Upper lobe of left lung (tissue), 6 donors: Measurements from ENCODE around the gene ITGA5. TPM values are rescaled to one million over a fixed set of nuclear protein-coding genes. Genes with fewer than 3 reads are reported as not detected.

ENCODE experiments used
- ATAC-seq, 2 donors: fragments of 200-7000 bp; cut with Tn5 transposase; one replicate each; pipeline ENCODE4 v1.9.1; 2022; ENCODE audit warnings: mild to moderate bottlenecking in 2 of 2, moderate library complexity in 2 of 2; ENCODE audit not compliant: low FRiP score in 2 of 2
- DNase-seq, 2 donors: peaks; one replicate each; pipeline ENCODE4 v3.0.0-alpha.2; 2019 to 2020
- H3K27ac ChIP-seq, 4 donors: fragments of 200-600 bp; sonication (generic); one replicate each; pipeline ENCODE4 v1.5.1; 2016 to 2019
- H3K27me3 ChIP-seq, 4 donors: fragments of 200-600 bp; sonication (generic); one replicate each; pipeline ENCODE4 v1.5.1; 2017 to 2019
- H3K36me3 ChIP-seq, 4 donors: fragments of 200-600 bp; sonication (generic); one replicate each; pipeline ENCODE4 v1.5.1; 2016 to 2019
- H3K4me1 ChIP-seq, 4 donors: fragments of 200-600 bp; sonication (generic); one replicate each; pipeline ENCODE4 v1.5.1; 2018 to 2019
- H3K4me3 ChIP-seq, 4 donors: fragments of 200-600 bp; sonication (generic); one replicate each; pipeline ENCODE4 v1.5.1; 2017 to 2019; ENCODE audit warnings: mild to moderate bottlenecking in 2 of 4, moderate library complexity in 1 of 4
- H3K9me3 ChIP-seq, 4 donors: fragments of 200-600 bp; sonication (generic); one replicate each; pipeline ENCODE4 v1.5.1; 2018 to 2019
- EP300 ChIP-seq, 4 donors: sonication (generic); formaldehyde crosslinking; IDR thresholded peaks; one replicate each; pipeline ENCODE4 v1.5.1; 2017; ENCODE audit warnings: antibody characterized with exemption in 4 of 4, control low read depth in 2 of 4
- POLR2A ChIP-seq, 4 donors: fragments of 450-650 bp; IDR thresholded peaks; one replicate each; pipeline ENCODE4 v1.5.1; 2016 to 2017; ENCODE audit warnings: antibody characterized with exemption in 4 of 4, mild to moderate bottlenecking in 2 of 4
- POLR2AphosphoS5 ChIP-seq, 2 donors: sonication (generic); formaldehyde crosslinking; IDR thresholded peaks; one replicate each; pipeline ENCODE4 v1.5.1; 2017; ENCODE audit warnings: antibody characterized with exemption in 2 of 2
- WGBS, 2 donors: methylation state at CpG; one replicate each; pipeline ENCODE4 v1.1.5; 2017 to 2018; 5-methylcytosine and 5-hydroxymethylcytosine counted together
- total RNA-seq, 6 donors: library from RNA; depleted of rRNA in 4 of 6; stranded (reverse); fragments of >200 nt in 4 of 6; gene quantifications; one replicate each; pipeline versions ENCODE4 v1.1.0 to v1.2.1, GENCODE V29; 2016 to 2021
- TF ChIP-seq, protein P1 (sequence below), 6 experiments: fragments of 450-650 bp in 4 of 6; fragments of 200-600 bp in 2 of 6; sonication (generic) in 2 of 6; IDR thresholded peaks; one replicate each; pipeline ENCODE4 v1.5.1; 2016 to 2019; ENCODE audit warnings: antibody characterized with exemption in 6 of 6
- donor health status: DM: no; HTN: no; CAD: no; lungs with moderate emphysema.
- donor health status: DM: no; HTN: yes; CAD: no; lungs with severe emphysema.

ITGA5 gene
- total RNA-seq, 6 donors from 2014 or later = 48.3 to 146 (median 92.6) TPM

DNA sequence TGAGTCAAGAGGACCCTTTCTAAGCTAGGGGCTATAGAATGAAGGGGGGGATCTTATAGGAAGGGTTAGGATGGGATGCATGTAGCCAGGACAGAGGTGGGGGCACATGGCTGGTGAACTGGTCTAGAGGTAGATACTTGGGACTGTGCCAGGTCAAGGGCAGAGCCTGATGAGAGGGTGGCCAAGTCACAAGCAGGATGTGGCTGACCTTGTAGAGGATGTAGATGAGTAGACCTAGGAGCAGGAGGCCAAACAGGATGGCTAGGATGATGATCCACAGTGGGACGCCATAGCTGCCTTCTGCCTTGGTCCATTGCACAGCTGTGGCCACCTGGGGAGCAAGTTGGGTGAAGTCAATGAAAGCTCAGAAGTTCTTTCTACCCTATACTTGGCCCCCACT, 21.9 kb downstream of the ITGA5 start:
- H3K27ac ChIP-seq = no peak overlapping the region
- ATAC-seq (no peak), DNase-seq (no peak)
- WGBS, 2 donors = 89 to 100% methylated on average over 1 of the region's 1 CpG
- H3K36me3 ChIP-seq = peaks cover 14 to 92% (median 68%) of the 10 kb centered on the region in 4 donors
- TF ChIP-seq, protein P1, sequence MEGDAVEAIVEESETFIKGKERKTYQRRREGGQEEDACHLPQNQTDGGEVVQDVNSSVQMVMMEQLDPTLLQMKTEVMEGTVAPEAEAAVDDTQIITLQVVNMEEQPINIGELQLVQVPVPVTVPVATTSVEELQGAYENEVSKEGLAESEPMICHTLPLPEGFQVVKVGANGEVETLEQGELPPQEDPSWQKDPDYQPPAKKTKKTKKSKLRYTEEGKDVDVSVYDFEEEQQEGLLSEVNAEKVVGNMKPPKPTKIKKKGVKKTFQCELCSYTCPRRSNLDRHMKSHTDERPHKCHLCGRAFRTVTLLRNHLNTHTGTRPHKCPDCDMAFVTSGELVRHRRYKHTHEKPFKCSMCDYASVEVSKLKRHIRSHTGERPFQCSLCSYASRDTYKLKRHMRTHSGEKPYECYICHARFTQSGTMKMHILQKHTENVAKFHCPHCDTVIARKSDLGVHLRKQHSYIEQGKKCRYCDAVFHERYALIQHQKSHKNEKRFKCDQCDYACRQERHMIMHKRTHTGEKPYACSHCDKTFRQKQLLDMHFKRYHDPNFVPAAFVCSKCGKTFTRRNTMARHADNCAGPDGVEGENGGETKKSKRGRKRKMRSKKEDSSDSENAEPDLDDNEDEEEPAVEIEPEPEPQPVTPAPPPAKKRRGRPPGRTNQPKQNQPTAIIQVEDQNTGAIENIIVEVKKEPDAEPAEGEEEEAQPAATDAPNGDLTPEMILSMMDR (IDR thresholded peaks at IDR 0.05) = no peak
- TF ChIP-seq POLR2A (IDR thresholded peaks at IDR 0.05) (no peak), EP300 (IDR thresholded peaks at IDR 0.05) (no peak), POLR2AphosphoS5 (IDR thresholded peaks at IDR 0.05) (no peak)
- H3K4me3 ChIP-seq = no peak overlapping the region
- H3K9me3 ChIP-seq = no peaks in the 10 kb centered on the region
- no peaks in the 10 kb centered on the region for H3K27me3 ChIP-seq
- H3K4me1 ChIP-seq = peaks cover 0 to 14% (median 3%) of the 10 kb centered on the region in 4 donors

DNA sequence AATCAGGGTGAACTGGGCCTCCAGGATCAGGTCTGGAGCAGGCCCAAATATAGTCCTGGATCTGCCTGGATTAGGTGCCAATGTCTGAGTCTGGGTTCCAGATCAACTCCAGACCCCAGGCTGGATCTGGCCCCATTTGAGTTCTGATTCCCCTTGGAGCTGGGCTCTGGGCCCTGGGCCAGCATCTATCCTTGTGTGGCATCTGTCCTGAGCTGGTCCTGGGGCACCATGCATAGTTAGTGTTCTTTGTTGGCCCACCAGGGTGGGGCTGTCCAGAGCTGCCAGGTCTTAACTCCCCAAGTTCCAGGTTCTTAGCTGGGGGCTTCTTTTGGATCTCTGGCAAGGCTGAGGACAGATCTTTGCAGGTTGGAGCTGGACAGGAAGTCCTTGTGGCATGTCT, 23.5 kb downstream of the ITGA5 start:
- Histone ChIP-seq H3K27ac (no peak overlapping the region), H3K4me1 (peaks cover 7 to 27% (median 12%) of the 10 kb centered on the region in 4 donors), H3K36me3 (peaks cover 4 to 76% (median 52%) of the 10 kb centered on the region in 4 donors), H3K9me3 (no peaks in the 10 kb centered on the region), H3K4me3 (no peak overlapping the region), H3K27me3 (no peaks in the 10 kb centered on the region)
- DNase-seq (no peak), ATAC-seq (no peak)
- TF ChIP-seq, protein P1 (IDR thresholded peaks at IDR 0.05) = no peak
- TF ChIP-seq POLR2AphosphoS5 (IDR thresholded peaks at IDR 0.05) (no peak), POLR2A (IDR thresholded peaks at IDR 0.05) (no peak), EP300 (IDR thresholded peaks at IDR 0.05) (no peak)

DNA sequence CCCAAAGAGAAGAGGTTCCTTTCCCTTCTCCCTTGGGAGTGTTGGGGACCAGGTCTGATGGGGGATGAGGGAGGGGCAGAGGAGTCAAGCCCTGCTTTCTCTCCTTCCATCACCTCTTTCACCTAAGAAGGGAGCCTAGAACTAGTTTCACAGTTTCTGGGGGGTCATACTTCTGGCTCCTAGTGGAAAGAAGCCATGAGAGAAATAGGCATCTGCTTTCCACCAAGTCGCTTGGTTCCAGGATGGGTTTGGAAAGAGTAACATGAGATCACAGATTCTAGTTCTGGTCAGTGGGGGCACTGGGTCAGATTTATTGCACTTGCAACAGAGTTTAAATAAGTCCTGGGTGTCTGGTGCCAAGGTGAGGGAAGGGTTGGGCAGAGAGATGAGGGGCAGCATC, 24.1 kb downstream of the ITGA5 start:
- Histone ChIP-seq H3K36me3 (peaks cover 4 to 70% (median 47%) of the 10 kb centered on the region in 4 donors), H3K27ac (no peak overlapping the region), H3K27me3 (no peaks in the 10 kb centered on the region), H3K4me3 (no peak overlapping the region), H3K9me3 (no peaks in the 10 kb centered on the region), H3K4me1 (peaks cover 7 to 27% (median 12%) of the 10 kb centered on the region in 4 donors)
- ATAC-seq (no peak), DNase-seq (no peak)
- no peak for TF ChIP-seq EP300 (IDR thresholded peaks at IDR 0.05)
- 81 to 87% methylated on average over 1 of the region's 1 CpG for WGBS, 2 donors

DNA sequence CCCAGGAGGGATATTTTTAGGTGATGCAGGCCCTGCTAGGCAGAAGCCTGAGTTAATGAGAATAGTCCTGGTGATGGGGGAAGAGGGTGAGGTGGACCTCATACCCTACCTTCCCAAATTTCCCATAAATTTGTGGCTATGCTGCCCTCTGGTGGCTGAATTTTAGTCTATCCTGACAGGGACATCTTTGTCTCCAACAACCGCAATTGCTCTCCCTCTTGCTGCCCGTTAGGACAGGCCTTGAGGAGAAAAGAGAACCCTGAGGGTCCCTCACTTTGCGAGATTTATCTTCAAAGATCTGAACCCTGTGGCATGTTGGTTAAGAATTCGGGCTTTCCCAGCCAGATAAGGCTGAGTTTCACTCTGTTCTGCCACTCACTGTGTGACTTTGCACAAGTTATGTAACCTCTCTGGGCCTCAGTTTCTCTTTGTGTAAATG, 24.8 kb downstream of the ITGA5 start:
- Histone ChIP-seq H3K4me1 (peaks cover 7 to 27% (median 12%) of the 10 kb centered on the region in 4 donors), H3K27ac (peak overlapping the region in 2 of 4 donors; percentile 5 to 52), H3K36me3 (peaks cover 4 to 63% (median 44%) of the 10 kb centered on the region in 4 donors), H3K4me3 (no peak overlapping the region), H3K9me3 (no peaks in the 10 kb centered on the region), H3K27me3 (no peaks in the 10 kb centered on the region)
- DNase-seq (no peak), ATAC-seq (peak in 1 of 2 donors; percentile 56)
- TF ChIP-seq POLR2A (IDR thresholded peaks at IDR 0.05) (no peak), POLR2AphosphoS5 (IDR thresholded peaks at IDR 0.05) (no peak), EP300 (IDR thresholded peaks at IDR 0.05) (no peak)
- TF ChIP-seq, protein P1 (IDR thresholded peaks at IDR 0.05) = peak; percentile 53 to 63 (median 56)
- WGBS, 2 donors = 39 to 54% methylated on average over 4 of the region's 4 CpGs

DNA sequence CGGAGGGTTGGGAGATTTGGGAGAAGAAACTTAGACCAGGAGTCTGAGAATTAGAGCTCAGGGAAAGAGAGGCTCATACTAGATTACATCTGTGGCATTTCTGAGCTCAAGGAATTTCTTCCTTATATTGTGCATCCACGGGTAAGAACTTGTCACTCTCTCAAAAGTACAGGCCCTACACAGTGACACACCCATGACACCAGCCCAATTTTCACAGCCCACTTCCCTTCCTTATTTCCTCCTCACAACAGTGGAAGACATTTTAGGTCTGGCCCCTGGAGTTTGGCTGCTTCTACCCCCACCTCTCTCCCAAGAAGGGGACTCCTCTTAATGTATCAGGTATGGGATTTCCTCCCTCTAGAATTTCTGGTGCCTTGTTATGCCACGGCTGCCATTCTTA, 25.3 kb downstream of the ITGA5 start:
- no peak overlapping the region for H3K4me3 ChIP-seq
- peak overlapping the region in 2 of 4 donors; percentile 5 to 52 for H3K27ac ChIP-seq
- no peaks in the 10 kb centered on the region for H3K27me3 ChIP-seq
- DNase-seq (no peak), ATAC-seq (peak in 1 of 2 donors; percentile 23)
- H3K36me3 ChIP-seq = peaks cover 4 to 58% (median 39%) of the 10 kb centered on the region in 4 donors
- TF ChIP-seq POLR2A (IDR thresholded peaks at IDR 0.05) = no peak
- TF ChIP-seq EP300 (IDR thresholded peaks at IDR 0.05) = no peak
- TF ChIP-seq POLR2AphosphoS5 (IDR thresholded peaks at IDR 0.05) = no peak
- TF ChIP-seq, protein P1 (IDR thresholded peaks at IDR 0.05) = no peak
- peaks cover 7 to 27% (median 12%) of the 10 kb centered on the region in 4 donors for H3K4me1 ChIP-seq
- 50 to 60% methylated on average over 3 of the region's 3 CpGs for WGBS, 2 donors
- no peaks in the 10 kb centered on the region for H3K9me3 ChIP-seq
